Erythroblast (primary cell): ENCODE results near the gene ADRB1.

Experiments used
- GATA1 ChIP-seq: IDR thresholded peaks from 2 replicates; pipeline ENCODE4 v1.6.1; 2011; ENCODE audit warnings: low read depth, mild to moderate bottlenecking, control low read depth, low read length, moderate library complexity
- POLR2A ChIP-seq: IDR thresholded peaks from 2 replicates; pipeline ENCODE4 v1.6.1; 2011; ENCODE audit warnings: mild to moderate bottlenecking, low read length

- TF ChIP-seq POLR2A (no peak), GATA1 (no peak)
These were observed 33.7 kb downstream of the ADRB1 start for GRCh38 chr10:114077347-114077746.
